Measurements from ENCODE around the gene COL18A1.

- TF ChIP-seq, protein P1, sequence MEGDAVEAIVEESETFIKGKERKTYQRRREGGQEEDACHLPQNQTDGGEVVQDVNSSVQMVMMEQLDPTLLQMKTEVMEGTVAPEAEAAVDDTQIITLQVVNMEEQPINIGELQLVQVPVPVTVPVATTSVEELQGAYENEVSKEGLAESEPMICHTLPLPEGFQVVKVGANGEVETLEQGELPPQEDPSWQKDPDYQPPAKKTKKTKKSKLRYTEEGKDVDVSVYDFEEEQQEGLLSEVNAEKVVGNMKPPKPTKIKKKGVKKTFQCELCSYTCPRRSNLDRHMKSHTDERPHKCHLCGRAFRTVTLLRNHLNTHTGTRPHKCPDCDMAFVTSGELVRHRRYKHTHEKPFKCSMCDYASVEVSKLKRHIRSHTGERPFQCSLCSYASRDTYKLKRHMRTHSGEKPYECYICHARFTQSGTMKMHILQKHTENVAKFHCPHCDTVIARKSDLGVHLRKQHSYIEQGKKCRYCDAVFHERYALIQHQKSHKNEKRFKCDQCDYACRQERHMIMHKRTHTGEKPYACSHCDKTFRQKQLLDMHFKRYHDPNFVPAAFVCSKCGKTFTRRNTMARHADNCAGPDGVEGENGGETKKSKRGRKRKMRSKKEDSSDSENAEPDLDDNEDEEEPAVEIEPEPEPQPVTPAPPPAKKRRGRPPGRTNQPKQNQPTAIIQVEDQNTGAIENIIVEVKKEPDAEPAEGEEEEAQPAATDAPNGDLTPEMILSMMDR (IDR thresholded peaks at IDR 0.05), result no peak
- no peak for TF ChIP-seq EZH2 (IDR thresholded peaks at IDR 0.05)
These were observed 19.2 kb downstream of the COL18A1 start for GRCh38 chr21:45423968-45424853.
